ENCODE data around the gene SIX1.

Gene SIX1

DNA sequence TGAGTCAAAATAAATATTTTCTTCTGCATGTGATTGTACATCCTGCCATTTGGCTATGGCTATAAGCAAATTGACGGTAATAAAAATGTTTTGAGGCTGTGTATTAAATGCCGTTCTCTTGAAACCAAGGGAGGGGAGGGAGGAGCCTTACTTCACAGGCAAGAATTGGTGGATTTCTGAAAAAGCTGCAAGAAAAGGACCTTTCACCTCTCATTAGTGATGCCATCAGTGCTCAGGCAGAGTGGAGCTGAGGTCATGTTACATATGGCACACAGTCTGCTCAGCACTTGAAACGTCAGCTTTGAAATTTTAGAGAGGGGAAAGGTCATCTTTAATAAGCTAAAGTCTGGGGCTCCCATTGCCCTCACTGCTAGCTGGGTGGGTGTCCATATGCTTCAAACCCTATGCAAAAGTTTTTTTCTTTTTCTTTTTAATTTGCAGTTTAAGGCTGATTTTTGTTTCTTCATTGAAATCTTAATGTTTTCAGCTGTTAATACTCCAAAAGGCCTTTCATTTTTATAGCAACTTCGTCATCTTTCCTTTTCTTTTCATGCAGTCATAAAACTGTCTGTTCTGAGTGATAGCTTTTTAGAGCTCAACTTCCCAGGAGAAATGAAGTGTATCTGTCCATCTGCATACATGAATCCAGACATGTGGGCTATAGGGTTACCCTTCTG, 9.8 kb upstream of the SIX1 start (continued):
- TF ChIP-seq PRDM4 (tag by site-specific recombination; IDR thresholded peaks at IDR 0.05), result peak; percentile 86
- TF ChIP-seq, protein P1, sequence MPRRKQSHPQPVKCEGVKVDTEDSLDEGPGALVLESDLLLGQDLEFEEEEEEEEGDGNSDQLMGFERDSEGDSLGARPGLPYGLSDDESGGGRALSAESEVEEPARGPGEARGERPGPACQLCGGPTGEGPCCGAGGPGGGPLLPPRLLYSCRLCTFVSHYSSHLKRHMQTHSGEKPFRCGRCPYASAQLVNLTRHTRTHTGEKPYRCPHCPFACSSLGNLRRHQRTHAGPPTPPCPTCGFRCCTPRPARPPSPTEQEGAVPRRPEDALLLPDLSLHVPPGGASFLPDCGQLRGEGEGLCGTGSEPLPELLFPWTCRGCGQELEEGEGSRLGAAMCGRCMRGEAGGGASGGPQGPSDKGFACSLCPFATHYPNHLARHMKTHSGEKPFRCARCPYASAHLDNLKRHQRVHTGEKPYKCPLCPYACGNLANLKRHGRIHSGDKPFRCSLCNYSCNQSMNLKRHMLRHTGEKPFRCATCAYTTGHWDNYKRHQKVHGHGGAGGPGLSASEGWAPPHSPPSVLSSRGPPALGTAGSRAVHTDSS (tag by site-specific recombination; IDR thresholded peaks at IDR 0.05), result no peak
- 0 out of 2 replicates have a peak, but pooled peaks have one; percentile 43 for TF ChIP-seq ZNF558 (tag by site-specific recombination; IDR thresholded peaks at IDR 0.05)
- no peak; the same call in 1 of the 2 replicates for TF ChIP-seq ZNF660 (tag by site-specific recombination; IDR thresholded peaks at IDR 0.05)
- TF ChIP-seq ZXDB (tag by site-specific recombination; IDR thresholded peaks at IDR 0.05), result peak; percentile 87
- TF ChIP-seq GLI2 (tag by site-specific recombination; IDR thresholded peaks at IDR 0.05; ENCODE audit: borderline replicate concordance, low read depth), result peak; percentile 68; the same call in 1 of the 2 replicates
- peak; percentile 79 for TF ChIP-seq ATF2 (tag by site-specific recombination; IDR thresholded peaks at IDR 0.05; ENCODE audit: low read depth)
- no peak for TF ChIP-seq ZNF202 (tag by site-specific recombination; IDR thresholded peaks at IDR 0.05; ENCODE audit: borderline replicate concordance)
- peak; percentile 97 for TF ChIP-seq ZBTB44 (tag by site-specific recombination; IDR thresholded peaks at IDR 0.05)
- no peak for TF ChIP-seq ZNF155 (tag by site-specific recombination; IDR thresholded peaks at IDR 0.05)
- TF ChIP-seq GLIS1 (tag by site-specific recombination; IDR thresholded peaks at IDR 0.05), result peak; percentile 42; the same call in 1 of the 2 replicates
- TF ChIP-seq, protein P2, sequence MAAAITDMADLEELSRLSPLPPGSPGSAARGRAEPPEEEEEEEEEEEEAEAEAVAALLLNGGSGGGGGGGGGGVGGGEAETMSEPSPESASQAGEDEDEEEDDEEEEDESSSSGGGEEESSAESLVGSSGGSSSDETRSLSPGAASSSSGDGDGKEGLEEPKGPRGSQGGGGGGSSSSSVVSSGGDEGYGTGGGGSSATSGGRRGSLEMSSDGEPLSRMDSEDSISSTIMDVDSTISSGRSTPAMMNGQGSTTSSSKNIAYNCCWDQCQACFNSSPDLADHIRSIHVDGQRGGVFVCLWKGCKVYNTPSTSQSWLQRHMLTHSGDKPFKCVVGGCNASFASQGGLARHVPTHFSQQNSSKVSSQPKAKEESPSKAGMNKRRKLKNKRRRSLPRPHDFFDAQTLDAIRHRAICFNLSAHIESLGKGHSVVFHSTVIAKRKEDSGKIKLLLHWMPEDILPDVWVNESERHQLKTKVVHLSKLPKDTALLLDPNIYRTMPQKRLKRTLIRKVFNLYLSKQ (tag by site-specific recombination; IDR thresholded peaks at IDR 0.05; ENCODE audit: borderline replicate concordance), result no peak
- peak; percentile 71; the same call in 1 of the 2 replicates for TF ChIP-seq TRIM28 (IDR thresholded peaks at IDR 0.05; ENCODE audit: borderline replicate concordance, low read length)
- no peak for TF ChIP-seq ZNF596 (tag by site-specific recombination; IDR thresholded peaks at IDR 0.05)
- TF ChIP-seq ZNF837 (tag by site-specific recombination; IDR thresholded peaks at IDR 0.05), result no peak
- no peak for TF ChIP-seq ZNF768 (tag by site-specific recombination; IDR thresholded peaks at IDR 0.05)
- 0 out of 2 replicates have a peak, but pooled peaks have one; percentile 34 for TF ChIP-seq ZNF692 (tag by site-specific recombination; IDR thresholded peaks at IDR 0.05)
- TF ChIP-seq ZNF140 (tag by site-specific recombination; IDR thresholded peaks at IDR 0.05), result no peak
- no peak for TF ChIP-seq ZIC2 (tag by site-specific recombination; IDR thresholded peaks at IDR 0.05)
- no peak for TF ChIP-seq ZNF184 (tag by site-specific recombination; IDR thresholded peaks at IDR 0.05)
- TF ChIP-seq ZNF747 (tag by site-specific recombination; IDR thresholded peaks at IDR 0.05), result no peak
- no peak; the same call in none of the 2 replicates for TF ChIP-seq SP3 (tag by site-specific recombination; IDR thresholded peaks at IDR 0.05)
- TF ChIP-seq, protein P3, sequence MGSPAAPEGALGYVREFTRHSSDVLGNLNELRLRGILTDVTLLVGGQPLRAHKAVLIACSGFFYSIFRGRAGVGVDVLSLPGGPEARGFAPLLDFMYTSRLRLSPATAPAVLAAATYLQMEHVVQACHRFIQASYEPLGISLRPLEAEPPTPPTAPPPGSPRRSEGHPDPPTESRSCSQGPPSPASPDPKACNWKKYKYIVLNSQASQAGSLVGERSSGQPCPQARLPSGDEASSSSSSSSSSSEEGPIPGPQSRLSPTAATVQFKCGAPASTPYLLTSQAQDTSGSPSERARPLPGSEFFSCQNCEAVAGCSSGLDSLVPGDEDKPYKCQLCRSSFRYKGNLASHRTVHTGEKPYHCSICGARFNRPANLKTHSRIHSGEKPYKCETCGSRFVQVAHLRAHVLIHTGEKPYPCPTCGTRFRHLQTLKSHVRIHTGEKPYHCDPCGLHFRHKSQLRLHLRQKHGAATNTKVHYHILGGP (tag by site-specific recombination; IDR thresholded peaks at IDR 0.05), result 0 out of 2 replicates have a peak, but pooled peaks have one; percentile 14
- no peak for TF ChIP-seq ZNF146 (tag by site-specific recombination; IDR thresholded peaks at IDR 0.05)
- no peak for TF ChIP-seq ZNF214 (tag by site-specific recombination; IDR thresholded peaks at IDR 0.05; ENCODE audit: borderline replicate concordance)
- no peak for TF ChIP-seq HOXC10 (CRISPR knock-in tag; IDR thresholded peaks at IDR 0.05)
- no peak for TF ChIP-seq ZNF623 (tag by site-specific recombination; IDR thresholded peaks at IDR 0.05)
